ENCODE results near the gene SUGCT.

GRCh38 chr7:40545739-40546138, 410.9 kb downstream of the SUGCT start:
- TF ChIP-seq YY1 (IDR thresholded peaks at IDR 0.05; ENCODE audit: insufficient read depth, insufficient read length) (no peak), ZNF274 (IDR thresholded peaks at IDR 0.05; ENCODE audit: low read depth, low read length) (no peak)
